CD14-positive monocyte (primary cell): ENCODE data around the gene KIRREL3. TPM values are rescaled to one million over a fixed set of nuclear protein-coding genes. Genes with fewer than 3 reads are reported as not detected.

ENCODE experiments used
- DNase-seq, 3 donors: peaks; one replicate each; pipeline ENCODE4 v3.0.0-alpha.2; 2011 to 2022
- H2AFZ ChIP-seq: 2 replicates; pipeline ENCODE4 v1.6.0; 2012; ENCODE audit warnings: mild to moderate bottlenecking, low read depth, low read length, inconsistent platforms; ENCODE audit not compliant: insufficient read depth, poor library complexity, severe bottlenecking
- H3K27ac ChIP-seq, 2 donors: 1 replicate in 1 of 2; 2 replicates in 1 of 2; pipeline ENCODE4 v1.5.1; 2012 to 2013; ENCODE audit warnings: low read length in 2 of 2, control low read depth in 1 of 2, inconsistent platforms in 1 of 2, low read depth in 1 of 2, mild to moderate bottlenecking in 1 of 2
- H3K27me3 ChIP-seq, 2 donors: one replicate each; pipeline versions ENCODE4 v1.6.0 to v1.6.1; 2011 to 2013; ENCODE audit warnings: low read length in 2 of 2; ENCODE audit not compliant: control insufficient read depth in 2 of 2, insufficient read depth in 2 of 2
- H3K36me3 ChIP-seq, 2 donors: replicated peaks in 1 of 2; 1 replicate in 1 of 2; 2 replicates in 1 of 2; pipeline versions ENCODE4 v1.5.1 to v1.6.1; 2012 to 2013; ENCODE audit warnings: low read length in 2 of 2, control low read depth in 1 of 2, inconsistent platforms in 1 of 2, mild to moderate bottlenecking in 1 of 2; ENCODE audit not compliant: insufficient read depth in 2 of 2, control insufficient read depth in 1 of 2
- H3K4me1 ChIP-seq, 2 donors: 1 replicate in 1 of 2; 2 replicates in 1 of 2; pipeline versions ENCODE4 v1.5.1 to v1.6.1; 2012 to 2013; ENCODE audit warnings: low read length in 2 of 2, control low read depth in 1 of 2, inconsistent platforms in 1 of 2, mild to moderate bottlenecking in 1 of 2, moderate library complexity in 1 of 2; ENCODE audit not compliant: insufficient read depth in 2 of 2, control insufficient read depth in 1 of 2
- H3K4me2 ChIP-seq: replicated peaks from 2 replicates; pipeline ENCODE3; 2012; ENCODE audit warnings: low read length, moderate library complexity, mild to moderate bottlenecking; ENCODE audit not compliant: poor library complexity, severe bottlenecking; ENCODE audit errors: extremely low read depth
- H3K4me3 ChIP-seq, 3 experiments: fragments of 200-600 bp in 1 of 3; sonication (generic) in 1 of 3; replicated peaks in 1 of 3; 1 replicate in 2 of 3; 2 replicates in 1 of 3; pipeline ENCODE4 v1.5.1; 2011 to 2013; ENCODE audit warnings: low read length in 3 of 3, mild to moderate bottlenecking in 3 of 3, control low read depth in 2 of 3, low read depth in 2 of 3, inconsistent platforms in 1 of 3, moderate library complexity in 1 of 3
- H3K79me2 ChIP-seq: 2 replicates; pipeline ENCODE4 v1.6.0; 2012; ENCODE audit warnings: mild to moderate bottlenecking, control low read depth, inconsistent platforms, low read length, moderate library complexity; ENCODE audit not compliant: insufficient read depth
- H3K9ac ChIP-seq: 2 replicates; pipeline ENCODE4 v1.6.0; 2017; ENCODE audit warnings: low read length, mild to moderate bottlenecking; ENCODE audit not compliant: insufficient read depth, poor library complexity, severe bottlenecking
- H3K9me3 ChIP-seq, 2 donors: replicated peaks in 1 of 2; 1 replicate in 1 of 2; 2 replicates in 1 of 2; pipeline versions ENCODE4 v1.5.1 to v1.6.1; 2012 to 2013; ENCODE audit warnings: low read length in 2 of 2, control low read depth in 1 of 2; ENCODE audit not compliant: control insufficient read depth in 1 of 2, insufficient read depth in 1 of 2
- H4K20me1 ChIP-seq: 2 replicates; pipeline ENCODE4 v1.6.0; 2012; ENCODE audit warnings: mild to moderate bottlenecking, low read length, control low read depth, moderate library complexity; ENCODE audit not compliant: insufficient read depth
- H3K27ac Mint-ChIP-seq, 7 donors: one replicate each; pipeline ENCODE4 v1.8.0; 2020; ENCODE audit warnings: mild to moderate bottlenecking in 7 of 7, mixed read lengths in 7 of 7, moderate library complexity in 6 of 7, inconsistent platforms in 2 of 7
- H3K27me3 Mint-ChIP-seq, 3 donors: one replicate each; pipeline ENCODE4 v1.8.0; 2021 to 2022; ENCODE audit warnings: low read depth in 3 of 3, mild to moderate bottlenecking in 3 of 3, mixed read lengths in 3 of 3, moderate library complexity in 3 of 3, inconsistent platforms in 1 of 3
- H3K36me3 Mint-ChIP-seq, 2 donors: one replicate each; pipeline ENCODE4 v1.8.0; 2020; ENCODE audit warnings: mixed read lengths in 2 of 2, inconsistent platforms in 1 of 2, mild to moderate bottlenecking in 1 of 2
- H3K4me1 Mint-ChIP-seq: one replicate; pipeline ENCODE4 v1.8.0; 2020; ENCODE audit warnings: mild to moderate bottlenecking, mixed read lengths
- H3K4me3 Mint-ChIP-seq, 2 donors: one replicate each; pipeline ENCODE4 v1.8.0; 2020; ENCODE audit warnings: mild to moderate bottlenecking in 2 of 2, mixed read lengths in 2 of 2, moderate library complexity in 1 of 2
- H3K9me3 Mint-ChIP-seq, 7 donors: one replicate each; pipeline ENCODE4 v1.8.0; 2020 to 2022; ENCODE audit warnings: mixed read lengths in 7 of 7, mild to moderate bottlenecking in 6 of 7, moderate library complexity in 6 of 7, inconsistent platforms in 2 of 7
- CTCF ChIP-seq: fragments of 200-600 bp; IDR thresholded peaks from one replicate; pipeline ENCODE4 v1.8.0; 2022; ENCODE audit warnings: antibody characterized with exemption, mild to moderate bottlenecking
- WGBS: methylation state at CpG from one replicate; pipeline ENCODE4 v1.1.5; 2013; ENCODE audit warnings: missing lambda C conversion rate; ENCODE audit not compliant: insufficient coverage; 5-methylcytosine and 5-hydroxymethylcytosine counted together
- intact Hi-C, 2 donors: fragments of 100-400 bp; cut with micrococcal nuclease; formaldehyde crosslinking; loops; one replicate each; pipeline versions ENCODE4 v1.15.0 to v1.15.1; 2023
- polyA plus RNA-seq, 3 donors: library from polyadenylated mRNA; depleted of rRNA in 1 of 3; unstranded in 2 of 3; stranded (reverse) in 1 of 3; fragments of 300-500 nt in 2 of 3; fragments of >200 nt in 1 of 3; fragmentation: Illumina TruSeq in 2 of 3; gene quantifications; 1 replicate in 2 of 3; 2 replicates in 1 of 3; pipeline ENCODE4 v1.2.3, GENCODE V29; 2012 to 2021

KIRREL3 gene
- polyA plus RNA-seq, 3 donors: not detected

DNA sequence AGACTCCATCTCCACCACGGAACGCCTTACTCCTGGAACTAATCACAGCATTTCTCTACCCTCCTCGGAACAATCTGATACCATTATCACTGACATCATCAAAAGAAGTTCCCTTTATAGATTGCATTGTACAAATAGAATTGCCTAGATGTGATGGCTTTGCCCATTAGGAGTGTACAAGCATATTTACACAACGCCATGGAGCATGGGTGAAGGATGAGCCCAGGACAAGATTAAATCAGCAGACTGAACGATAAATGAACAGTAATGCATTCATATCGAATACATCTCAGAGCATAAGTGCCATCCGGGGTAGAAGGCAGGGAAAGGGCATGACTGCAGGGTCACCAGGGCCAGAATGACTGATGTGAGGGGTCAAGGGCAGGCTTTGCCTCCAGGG lies 57.3 kb downstream of the KIRREL3 start:
- H4K20me1 ChIP-seq: no peaks in the 10 kb centered on the region
- H3K9me3 ChIP-seq: no peaks in the 10 kb centered on the region
- Mint-ChIP-seq H3K4me3 (no peak overlapping the region), H3K27ac (no peak overlapping the region), H3K27me3 (peaks cover 3 to 9% (median 4%) of the 10 kb centered on the region in 3 donors), H3K4me1 (no peaks in the 10 kb centered on the region), H3K9me3 (no peaks in the 10 kb centered on the region), H3K36me3 (no peaks in the 10 kb centered on the region)
- 96% methylated on average over 4 of the region's 7 CpGs for WGBS
- no peaks in the 10 kb centered on the region for H3K79me2 ChIP-seq
- H3K9ac ChIP-seq: no peak overlapping the region
- no peak for TF ChIP-seq CTCF
- no peak overlapping the region for H3K27ac ChIP-seq
- no peak overlapping the region for H3K4me3 ChIP-seq
- H3K4me2 ChIP-seq: no peak overlapping the region
- H3K36me3 ChIP-seq: no peaks in the 10 kb centered on the region
- no peaks in the 10 kb centered on the region for H3K4me1 ChIP-seq
- no peaks in the 10 kb centered on the region for H3K27me3 ChIP-seq
- no peak for DNase-seq
- intact Hi-C loops: no loop called here
- no peak overlapping the region for H2AFZ ChIP-seq

- Histone ChIP-seq H3K9ac (no peak overlapping the region), H2AFZ (no peak overlapping the region), H3K9me3 (no peaks in the 10 kb centered on the region), H4K20me1 (no peaks in the 10 kb centered on the region), H3K36me3 (no peaks in the 10 kb centered on the region), H3K4me2 (no peak overlapping the region), H3K27ac (no peak overlapping the region), H3K79me2 (no peaks in the 10 kb centered on the region), H3K4me3 (no peak overlapping the region), H3K27me3 (no peaks in the 10 kb centered on the region), H3K4me1 (no peaks in the 10 kb centered on the region)
- H3K4me3 Mint-ChIP-seq: no peak overlapping the region
- peaks cover 4 to 10% (median 9%) of the 10 kb centered on the region in 3 donors for H3K27me3 Mint-ChIP-seq
- H3K36me3 Mint-ChIP-seq: no peaks in the 10 kb centered on the region
- WGBS: 89% methylated on average over 2 of the region's 4 CpGs
- intact Hi-C loops: no loop called here
- H3K9me3 Mint-ChIP-seq: no peaks in the 10 kb centered on the region
- H3K27ac Mint-ChIP-seq: no peak overlapping the region
- TF ChIP-seq CTCF: no peak
- DNase-seq: no peak
- H3K4me1 Mint-ChIP-seq: no peaks in the 10 kb centered on the region
Measured at GRCh38 chr11:126942146-126942545, 58.4 kb downstream of the KIRREL3 start.
